ENCODE measurements around the gene AP3M1. TPM values are rescaled to one million over a fixed set of nuclear protein-coding genes. Genes with fewer than 3 reads are reported as not detected.
A peak's percentile ranks its signal among the peaks of the same experiment; 100 is the strongest.

The AP3M1 gene
- polyA plus RNA-seq, 3 donors: 17.5 to 32.0 (median 23.2) TPM

- Mint-ChIP-seq H3K27ac (peak overlapping the region; percentile 94 to 98 (median 97)), H3K27me3 (ENCODE audit: low read depth in 3 of 3) (peaks cover 0 to 2% (median 0%) of the 10 kb centered on the region in 3 donors), H3K36me3 (no peaks in the 10 kb centered on the region), H3K4me1 (peaks cover 22% of the 10 kb centered on the region), H3K9me3 (no peaks in the 10 kb centered on the region), H3K4me3 (peak overlapping the region; percentile 91 to 95)
- Histone ChIP-seq H3K27me3 (ENCODE audit: control insufficient read depth in 2 of 2, insufficient read depth in 2 of 2, low read length in 2 of 2) (no peaks in the 10 kb centered on the region), H4K20me1 (ENCODE audit: insufficient read depth, low read length) (no peaks in the 10 kb centered on the region), H3K4me2 (replicated peaks; ENCODE audit: extremely low read depth, low read length, poor library complexity, severe bottlenecking) (peak overlapping the region; percentile 85), H3K4me3 (replicated peaks in 1 of 3; ENCODE audit: low read depth in 2 of 3, low read length in 3 of 3) (peak overlapping the region; percentile 80 to 91 (median 85)), H3K79me2 (ENCODE audit: insufficient read depth, low read length) (peaks cover 58% of the 10 kb centered on the region), H3K9me3 (replicated peaks in 1 of 2; ENCODE audit: control insufficient read depth in 1 of 2, insufficient read depth in 1 of 2, low read length in 2 of 2) (no peaks in the 10 kb centered on the region), H3K27ac (ENCODE audit: low read depth in 1 of 2, low read length in 2 of 2) (peak overlapping the region; percentile 98), H2AFZ (ENCODE audit: insufficient read depth, low read depth, low read length, poor library complexity, severe bottlenecking) (peak overlapping the region; percentile 94), H3K9ac (ENCODE audit: insufficient read depth, low read length, poor library complexity, severe bottlenecking) (peak overlapping the region; percentile 98), H3K36me3 (replicated peaks in 1 of 2; ENCODE audit: control insufficient read depth in 1 of 2, insufficient read depth in 2 of 2, low read length in 2 of 2) (no peaks in the 10 kb centered on the region), H3K4me1 (ENCODE audit: control insufficient read depth in 1 of 2, insufficient read depth in 2 of 2, low read length in 2 of 2) (peaks cover 26 to 31% of the 10 kb centered on the region in 2 donors)
- peak; percentile 58 to 72 (median 59) for DNase-seq
- intact Hi-C loops (cut with micrococcal nuclease): loop anchor here in 1 of 2 donors (1.0 to 5.0 kb wide), 3 partner anchors 11 to 35 kb away; no protein-coding TSS in a partner anchor
- TF ChIP-seq CTCF (IDR thresholded peaks at IDR 0.05): no peak
- WGBS (ENCODE audit: insufficient coverage): 0% methylated on average over 10 of the region's 13 CpGs
Observed at GRCh38 chr10:74177140-74177677, 26.6 kb upstream of the AP3M1 start.

GRCh38 chr10:74176380-74177139 is 25.9 kb upstream of the AP3M1 start:
- Histone ChIP-seq H3K9me3 (replicated peaks in 1 of 2; ENCODE audit: control insufficient read depth in 1 of 2, insufficient read depth in 1 of 2, low read length in 2 of 2) (no peaks in the 10 kb centered on the region), H2AFZ (ENCODE audit: insufficient read depth, low read depth, low read length, poor library complexity, severe bottlenecking) (peak overlapping the region; percentile 94), H3K4me3 (replicated peaks in 1 of 3; ENCODE audit: low read depth in 2 of 3, low read length in 3 of 3) (peak overlapping the region; percentile 80 to 91 (median 85)), H3K36me3 (replicated peaks in 1 of 2; ENCODE audit: control insufficient read depth in 1 of 2, insufficient read depth in 2 of 2, low read length in 2 of 2) (no peaks in the 10 kb centered on the region), H3K27me3 (ENCODE audit: control insufficient read depth in 2 of 2, insufficient read depth in 2 of 2, low read length in 2 of 2) (no peaks in the 10 kb centered on the region), H3K4me2 (replicated peaks; ENCODE audit: extremely low read depth, low read length, poor library complexity, severe bottlenecking) (peak overlapping the region; percentile 85), H4K20me1 (ENCODE audit: insufficient read depth, low read length) (no peaks in the 10 kb centered on the region), H3K79me2 (ENCODE audit: insufficient read depth, low read length) (peaks cover 58% of the 10 kb centered on the region), H3K9ac (ENCODE audit: insufficient read depth, low read length, poor library complexity, severe bottlenecking) (peak overlapping the region; percentile 98), H3K27ac (ENCODE audit: low read depth in 1 of 2, low read length in 2 of 2) (peak overlapping the region; percentile 98), H3K4me1 (ENCODE audit: control insufficient read depth in 1 of 2, insufficient read depth in 2 of 2, low read length in 2 of 2) (peaks cover 26 to 33% of the 10 kb centered on the region in 2 donors)
- H3K4me1 Mint-ChIP-seq: peaks cover 23% of the 10 kb centered on the region
- peak overlapping the region; percentile 91 to 95 for H3K4me3 Mint-ChIP-seq
- peak; percentile 98 to 99 (median 98) for DNase-seq
- no peaks in the 10 kb centered on the region for H3K9me3 Mint-ChIP-seq
- TF ChIP-seq CTCF (IDR thresholded peaks at IDR 0.05): no peak
- peaks cover 0 to 2% (median 0%) of the 10 kb centered on the region in 3 donors for H3K27me3 Mint-ChIP-seq (ENCODE audit: low read depth in 3 of 3)
- H3K36me3 Mint-ChIP-seq: no peaks in the 10 kb centered on the region
- WGBS (ENCODE audit: insufficient coverage): under 1% methylated on average over 71 of the region's 72 CpGs
- intact Hi-C loops (cut with micrococcal nuclease): loop anchor here in 1 of 2 donors (1.0 to 5.0 kb wide), 3 partner anchors 10 to 36 kb away; no protein-coding TSS in a partner anchor
- peak overlapping the region; percentile 94 to 98 (median 97) for H3K27ac Mint-ChIP-seq
